CD4-positive, alpha-beta T cell (primary cell): ENCODE results near the gene ABCG1. TPM values are rescaled to one million over a fixed set of nuclear protein-coding genes. Genes with fewer than 3 reads are reported as not detected.
A peak's percentile ranks its signal among the peaks of the same experiment; 100 is the strongest.

Source experiments
- ATAC-seq: fragments of 200-7000 bp; cut with Tn5 transposase; one replicate; pipeline ENCODE4 v1.10.0; 2022; ENCODE audit warnings: mild to moderate bottlenecking; ENCODE audit not compliant: poor library complexity
- CTCF ChIA-PET: fragments of 350-600 bp; sonication (Branson Sonifier 250); formaldehyde crosslinking; loops from one replicate; lab custom pipeline; 2021; ENCODE audit warnings: antibody characterized with exemption, inconsistent platforms; lab: Charles Lee
- POLR2A ChIA-PET: fragments of 350-600 bp; sonication (Branson Sonifier 250); formaldehyde crosslinking; loops from one replicate; lab custom pipeline; 2021; ENCODE audit warnings: antibody characterized with exemption, inconsistent platforms; lab: Charles Lee
- DNase-seq, 14 experiments: peaks; one replicate each; pipeline ENCODE4 v3.0.0-alpha.2; 2013 to 2020; ENCODE audit warnings: mixed read lengths in 2 of 14
- H3K27ac ChIP-seq, 2 donors: one replicate each; pipeline versions ENCODE4 v1.5.1 to v1.7.0; 2013; ENCODE audit warnings: low read length in 2 of 2, low read depth in 1 of 2, mild to moderate bottlenecking in 1 of 2
- H3K27me3 ChIP-seq, 2 experiments: 1 replicate in 1 of 2; 2 replicates in 1 of 2; pipeline versions ENCODE4 v1.6.1 to v1.7.0; 2013; ENCODE audit warnings: low read length in 2 of 2, control low read depth in 1 of 2, mild to moderate bottlenecking in 1 of 2, moderate library complexity in 1 of 2; ENCODE audit not compliant: insufficient read depth in 2 of 2, control insufficient read depth in 1 of 2
- H3K36me3 ChIP-seq: one replicate; pipeline ENCODE4 v1.6.1; 2013; ENCODE audit warnings: low read length, control low read depth; ENCODE audit not compliant: insufficient read depth
- H3K4me1 ChIP-seq: one replicate; pipeline ENCODE4 v1.6.1; 2013; ENCODE audit warnings: low read length, control low read depth; ENCODE audit not compliant: insufficient read depth
- H3K4me3 ChIP-seq: one replicate; pipeline ENCODE4 v1.5.1; 2013; ENCODE audit warnings: mild to moderate bottlenecking, low read length, moderate library complexity
- H3K9me3 ChIP-seq, 2 experiments: 1 replicate in 1 of 2; 2 replicates in 1 of 2; pipeline versions ENCODE4 v1.6.1 to v1.7.0; 2013; ENCODE audit warnings: low read length in 2 of 2, mild to moderate bottlenecking in 2 of 2, control low read depth in 1 of 2, moderate library complexity in 1 of 2; ENCODE audit not compliant: control insufficient read depth in 1 of 2, insufficient read depth in 1 of 2
- H3K27ac Mint-ChIP-seq: one replicate; pipeline ENCODE4 v1.8.0; 2020; ENCODE audit warnings: mixed read lengths
- H3K27me3 Mint-ChIP-seq: one replicate; pipeline ENCODE4 v1.8.0; 2021; ENCODE audit warnings: mixed read lengths
- H3K36me3 Mint-ChIP-seq: one replicate; pipeline ENCODE4 v1.8.0; 2021; ENCODE audit warnings: low read depth, mixed read lengths
- H3K4me1 Mint-ChIP-seq: one replicate; pipeline ENCODE4 v1.8.0; 2021; ENCODE audit warnings: low read depth, mixed read lengths
- H3K4me3 Mint-ChIP-seq: one replicate; pipeline ENCODE4 v1.8.0; 2020; ENCODE audit warnings: mild to moderate bottlenecking, mixed read lengths
- H3K9me3 Mint-ChIP-seq: one replicate; pipeline ENCODE4 v1.8.0; 2020; ENCODE audit warnings: mixed read lengths
- intact Hi-C, 2 experiments: fragments of 100-400 bp; cut with DNase I in 1 of 2; cut with micrococcal nuclease in 1 of 2; formaldehyde crosslinking; loops; one replicate each; pipeline versions ENCODE4 v1.15.1 to v1.9.0; 2023 to 2025; cut with DNase I, micrococcal nuclease
- total RNA-seq, 174 experiments: library from RNA in 2 of 174; stranded (reverse) in 2 of 174; gene quantifications; one replicate each; pipeline ENCODE4 v1.2.3 and lab custom pipeline; 2021 to 2026
- TF ChIP-seq, protein P1 (sequence below): fragments of 200-600 bp; IDR thresholded peaks from one replicate; pipeline ENCODE4 v1.8.0; 2022; ENCODE audit warnings: antibody characterized with exemption, mild to moderate bottlenecking

The ABCG1 gene
- total RNA-seq, 2 experiments from 2014 or later, result 109 to 116 TPM

DNA sequence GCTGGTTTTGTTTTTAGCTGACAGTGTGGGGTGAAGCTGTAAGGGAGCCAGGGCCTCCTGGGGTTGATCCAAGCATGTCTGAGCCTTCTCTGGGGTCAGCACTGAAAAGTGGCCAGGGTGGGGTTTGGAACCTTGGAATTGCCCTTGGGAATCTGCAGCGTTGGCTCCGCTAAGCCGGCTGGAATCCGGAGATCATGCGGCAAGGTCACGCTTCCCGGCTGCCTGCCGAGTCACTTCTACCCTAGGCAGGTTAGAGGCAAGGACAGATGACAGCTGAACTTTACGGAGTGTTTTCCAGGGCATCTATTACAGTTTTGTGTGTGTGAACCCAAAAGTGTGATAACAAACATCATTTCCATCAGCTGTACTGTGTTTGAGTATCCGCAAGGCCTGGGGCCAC, 17.1 kb downstream of the ABCG1 start:
- ChIA-PET POLR2A (interaction anchor here (3.6 kb wide), 1 partner anchor 16 kb away, joined by 33 read pairs; the partner anchor contains the start of gene ABCG1), CTCF (interaction anchor here (4.1 kb wide), 1 partner anchor 23 kb away, joined by 30 read pairs; no protein-coding TSS in a partner anchor)
- Histone ChIP-seq H3K4me3 (no peak overlapping the region), H3K9me3 (no peaks in the 10 kb centered on the region), H3K4me1 (peaks cover 94% of the 10 kb centered on the region), H3K27ac (peak overlapping the region; percentile 80 to 94), H3K27me3 (no peaks in the 10 kb centered on the region), H3K36me3 (no peaks in the 10 kb centered on the region)
- peak overlapping the region; percentile 90 for H3K27ac Mint-ChIP-seq
- no peak for ATAC-seq
- H3K4me1 Mint-ChIP-seq, result peaks cover 88% of the 10 kb centered on the region
- TF ChIP-seq, protein P1, sequence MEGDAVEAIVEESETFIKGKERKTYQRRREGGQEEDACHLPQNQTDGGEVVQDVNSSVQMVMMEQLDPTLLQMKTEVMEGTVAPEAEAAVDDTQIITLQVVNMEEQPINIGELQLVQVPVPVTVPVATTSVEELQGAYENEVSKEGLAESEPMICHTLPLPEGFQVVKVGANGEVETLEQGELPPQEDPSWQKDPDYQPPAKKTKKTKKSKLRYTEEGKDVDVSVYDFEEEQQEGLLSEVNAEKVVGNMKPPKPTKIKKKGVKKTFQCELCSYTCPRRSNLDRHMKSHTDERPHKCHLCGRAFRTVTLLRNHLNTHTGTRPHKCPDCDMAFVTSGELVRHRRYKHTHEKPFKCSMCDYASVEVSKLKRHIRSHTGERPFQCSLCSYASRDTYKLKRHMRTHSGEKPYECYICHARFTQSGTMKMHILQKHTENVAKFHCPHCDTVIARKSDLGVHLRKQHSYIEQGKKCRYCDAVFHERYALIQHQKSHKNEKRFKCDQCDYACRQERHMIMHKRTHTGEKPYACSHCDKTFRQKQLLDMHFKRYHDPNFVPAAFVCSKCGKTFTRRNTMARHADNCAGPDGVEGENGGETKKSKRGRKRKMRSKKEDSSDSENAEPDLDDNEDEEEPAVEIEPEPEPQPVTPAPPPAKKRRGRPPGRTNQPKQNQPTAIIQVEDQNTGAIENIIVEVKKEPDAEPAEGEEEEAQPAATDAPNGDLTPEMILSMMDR, result no peak
- intact Hi-C loops, result loop anchor here (5.0 to 10.0 kb wide), 5 partner anchors 74 to 1549 kb away; partner anchors contain the start of genes PRDM15 (in 1 of the 2) and RRP1 (in 1 of the 2)
- DNase-seq, result no peak
- no peaks in the 10 kb centered on the region for H3K27me3 Mint-ChIP-seq
- H3K9me3 Mint-ChIP-seq, result no peaks in the 10 kb centered on the region
- H3K4me3 Mint-ChIP-seq, result peak overlapping the region; percentile 76
- H3K36me3 Mint-ChIP-seq, result peaks cover 10% of the 10 kb centered on the region

DNA sequence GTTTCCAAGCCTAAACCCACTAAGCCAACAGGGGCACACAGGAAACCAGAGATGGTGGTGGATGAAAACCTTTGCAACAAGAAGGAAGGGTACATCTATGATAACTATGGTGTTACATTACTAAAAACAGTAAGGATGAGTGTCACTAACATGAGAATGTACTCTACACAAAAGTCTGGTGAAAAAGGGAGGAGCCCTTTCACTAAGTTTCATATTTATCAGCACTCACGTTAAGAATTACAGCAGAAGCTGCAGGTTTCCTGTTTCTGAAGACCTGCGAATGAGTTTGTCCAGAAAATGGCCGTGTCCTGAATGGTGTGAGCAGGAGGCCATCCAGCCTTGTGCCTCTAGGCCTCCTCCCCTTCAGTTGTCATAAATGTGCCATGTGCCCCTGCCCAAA, 17.8 kb downstream of the ABCG1 start:
- DNase-seq, result peak in 3 of 14 experiments; percentile 33 to 54 (median 38)
- TF ChIP-seq, protein P1, result no peak
- intact Hi-C loops, result loop anchor here (5.0 to 10.0 kb wide), 5 partner anchors 74 to 1548 kb away; partner anchors contain the start of genes PRDM15 (in 1 of the 2) and RRP1 (in 1 of the 2)
- Mint-ChIP-seq H3K4me1 (peaks cover 81% of the 10 kb centered on the region), H3K36me3 (peaks cover 10% of the 10 kb centered on the region), H3K27ac (peak overlapping the region; percentile 90), H3K27me3 (no peaks in the 10 kb centered on the region), H3K9me3 (no peaks in the 10 kb centered on the region), H3K4me3 (peak overlapping the region; percentile 76)
- ChIA-PET CTCF (interaction anchor here (1.0 to 4.1 kb wide), 3 partner anchors 16 to 91 kb away, joined by 3 to 30 read pairs (median 12); no protein-coding TSS in a partner anchor), POLR2A (interaction anchor here (3.3 to 3.6 kb wide), 2 partner anchors 8 to 16 kb away, joined by 15 to 33 read pairs; partner anchors contain the start of gene ABCG1)
- Histone ChIP-seq H3K27me3 (no peaks in the 10 kb centered on the region), H3K9me3 (no peaks in the 10 kb centered on the region), H3K36me3 (no peaks in the 10 kb centered on the region), H3K27ac (peak overlapping the region; percentile 80 to 94), H3K4me3 (no peak overlapping the region), H3K4me1 (peaks cover 88% of the 10 kb centered on the region)
- ATAC-seq, result peak; percentile 6

DNA sequence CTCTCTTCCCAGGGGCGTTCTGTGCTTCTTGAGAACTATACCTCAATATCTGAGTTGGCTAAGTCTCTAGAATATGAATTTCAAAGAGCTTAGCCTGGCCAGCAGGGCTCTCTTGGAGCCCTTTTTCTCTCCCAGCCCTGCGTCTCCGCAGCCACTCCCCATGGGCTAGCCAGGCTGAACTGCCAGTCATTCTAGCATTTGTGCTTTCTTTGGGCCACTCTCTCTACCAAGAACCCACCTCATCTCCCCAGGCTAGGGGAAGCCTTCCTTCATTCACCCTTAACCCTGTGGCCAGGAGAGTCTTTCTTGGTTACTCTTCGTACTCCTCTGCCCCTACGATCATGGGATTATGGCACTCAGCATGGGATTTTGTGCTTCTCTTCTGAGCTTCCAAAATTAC, 18.2 kb downstream of the ABCG1 start:
- Mint-ChIP-seq H3K4me1 (peaks cover 80% of the 10 kb centered on the region), H3K9me3 (no peaks in the 10 kb centered on the region), H3K4me3 (peak overlapping the region; percentile 76), H3K36me3 (peaks cover 9% of the 10 kb centered on the region), H3K27me3 (no peaks in the 10 kb centered on the region), H3K27ac (peak overlapping the region; percentile 90)
- ChIA-PET POLR2A (interaction anchor here (3.3 to 3.6 kb wide), 2 partner anchors 9 to 17 kb away, joined by 15 to 33 read pairs; partner anchors contain the start of gene ABCG1), CTCF (interaction anchor here (1.0 to 4.1 kb wide), 5 partner anchors 9 to 92 kb away, joined by 3 to 30 read pairs (median 7); no protein-coding TSS in a partner anchor)
- TF ChIP-seq, protein P1, result no peak
- no peaks in the 10 kb centered on the region for H3K9me3 ChIP-seq
- no peak overlapping the region for H3K4me3 ChIP-seq
- H3K27me3 ChIP-seq, result no peaks in the 10 kb centered on the region
- H3K27ac ChIP-seq, result peak overlapping the region; percentile 83 to 94
- H3K36me3 ChIP-seq, result no peaks in the 10 kb centered on the region
- intact Hi-C loops, result loop anchor here (5.0 to 10.0 kb wide), 5 partner anchors 75 to 1548 kb away; partner anchors contain the start of genes PRDM15 (in 1 of the 2) and RRP1 (in 1 of the 2)
- H3K4me1 ChIP-seq, result peaks cover 83% of the 10 kb centered on the region
- DNase-seq, result no peak
- no peak for ATAC-seq
